ENCODE measurements around the gene RAB33B.
A peak's percentile ranks its signal among the peaks of the same experiment; 100 is the strongest.

RAB33B gene

DNA sequence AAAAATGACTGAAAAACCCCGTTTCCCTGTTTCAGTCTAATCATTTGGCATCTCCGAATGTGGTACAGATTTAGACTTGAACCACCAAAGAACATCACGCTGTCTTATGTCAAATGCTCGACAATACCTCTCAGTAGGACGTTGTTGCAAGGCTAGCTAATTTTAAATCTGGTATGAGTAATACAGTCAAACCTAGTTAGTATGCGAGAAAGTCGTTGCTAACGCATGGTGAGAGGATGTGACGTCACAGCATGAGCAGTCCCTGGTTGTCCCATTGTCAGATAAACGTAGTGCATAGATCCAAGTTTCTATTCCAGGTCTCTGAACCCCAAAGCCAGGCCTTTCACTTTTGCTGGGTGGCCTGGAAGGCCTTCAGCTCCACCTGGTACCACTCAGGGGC lies 57.4 kb downstream of the RAB33B start:
- no peak for DNase-seq

DNA sequence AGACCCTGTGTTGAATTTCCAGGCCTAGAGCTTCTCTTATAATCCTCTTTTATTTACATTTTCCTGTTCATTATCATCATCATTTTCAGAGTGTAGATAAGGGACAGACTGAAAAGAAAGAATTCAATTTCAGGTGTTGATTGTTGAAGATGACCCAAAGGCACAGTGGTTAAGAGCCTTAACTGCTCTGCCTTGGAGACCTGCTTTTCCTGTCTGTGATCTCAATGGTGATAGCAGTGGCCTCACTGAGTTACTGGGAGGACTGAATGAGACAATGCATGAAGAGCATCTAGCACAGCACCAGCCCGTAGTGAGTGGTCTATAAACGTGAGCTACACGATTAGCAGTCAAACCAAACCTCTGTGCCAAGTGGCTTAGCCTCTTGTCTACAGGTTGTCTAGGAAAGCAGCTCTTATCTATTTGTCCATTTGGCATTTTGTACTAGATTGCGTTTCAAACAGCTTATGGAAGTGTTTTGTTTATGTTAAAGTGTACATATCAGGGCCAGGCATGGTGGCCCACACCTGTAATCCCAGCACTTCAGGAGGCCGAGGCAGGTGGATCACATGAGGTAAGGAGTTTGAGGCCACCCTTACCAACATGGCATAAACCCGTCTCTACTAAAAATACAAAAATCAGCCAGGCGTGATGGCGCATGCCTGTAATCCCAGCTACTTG lies 60.6 kb downstream of the RAB33B start:
- no peak for DNase-seq

DNA sequence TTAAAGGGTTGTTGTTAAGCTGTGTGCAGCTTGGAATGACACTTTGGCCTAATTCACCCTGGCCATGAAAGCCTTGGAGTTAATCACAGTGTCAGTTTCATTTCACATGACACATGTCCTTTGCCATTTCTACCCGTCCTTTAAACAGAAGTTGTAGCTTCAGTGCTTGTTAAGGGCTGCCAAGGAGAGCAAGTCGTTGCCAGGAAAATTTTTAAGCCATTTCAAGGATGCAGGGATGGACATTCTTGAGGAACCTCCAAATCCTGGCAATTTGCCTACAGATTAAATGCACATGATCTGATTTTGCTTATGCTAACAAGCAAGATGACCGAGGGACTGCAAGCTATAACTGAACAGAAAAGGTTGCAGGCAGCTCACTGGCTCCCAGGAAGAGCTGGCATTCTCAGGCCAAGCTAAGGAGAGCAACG lies 61.6 kb downstream of the RAB33B start:
- no peak for DNase-seq

DNA sequence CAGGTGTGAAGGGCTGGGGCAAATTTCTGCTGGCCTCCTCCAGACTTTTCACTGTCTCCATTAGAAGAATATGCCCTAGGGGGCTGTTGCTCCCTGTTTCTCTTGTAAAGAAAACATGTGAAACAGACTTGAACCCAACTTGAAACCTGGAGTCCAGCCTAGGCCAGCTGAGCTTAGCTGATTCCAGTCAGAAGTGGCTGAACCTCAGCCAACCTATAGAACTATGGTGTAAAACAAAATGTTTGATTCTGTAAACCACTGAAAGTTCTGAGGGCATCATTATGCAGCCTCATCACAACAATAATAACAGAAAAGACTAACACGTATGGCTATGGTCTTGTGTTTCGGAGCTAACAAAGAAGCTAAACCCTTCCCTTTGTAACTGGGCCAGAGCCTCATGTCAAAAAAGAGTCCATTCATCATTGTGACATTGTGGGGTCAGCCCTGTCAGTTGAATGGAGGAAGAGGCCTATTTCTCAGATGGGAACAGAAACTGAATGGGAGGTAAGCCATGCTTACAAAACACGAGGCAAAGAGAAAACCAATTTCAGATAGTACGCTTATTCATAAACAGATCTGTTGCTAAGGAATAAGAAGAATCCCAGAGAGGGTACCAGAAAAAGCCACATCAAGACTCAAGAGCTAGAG lies 68.0 kb downstream of the RAB33B start:
- DNase-seq: no peak

DNA sequence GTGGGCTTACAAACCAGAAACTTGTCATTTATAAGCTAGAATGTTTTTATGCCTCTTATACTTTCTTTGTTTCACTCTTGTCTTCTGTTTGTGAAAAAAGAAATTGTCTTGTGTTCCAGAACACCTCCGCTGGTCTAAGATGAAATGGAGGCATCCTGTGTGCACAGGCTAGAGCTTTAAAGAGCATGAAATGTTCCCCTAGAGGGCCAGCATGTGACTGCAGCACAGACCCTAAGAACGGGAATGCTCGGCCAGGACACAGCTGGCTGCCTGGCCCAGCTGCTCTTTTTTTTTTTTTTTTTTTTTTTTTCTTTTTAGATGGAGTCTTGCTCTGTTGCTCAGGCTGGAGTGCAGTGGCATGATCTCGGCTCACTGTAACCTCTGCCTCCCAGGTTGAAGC lies 68.5 kb downstream of the RAB33B start:
- DNase-seq: no peak

DNA sequence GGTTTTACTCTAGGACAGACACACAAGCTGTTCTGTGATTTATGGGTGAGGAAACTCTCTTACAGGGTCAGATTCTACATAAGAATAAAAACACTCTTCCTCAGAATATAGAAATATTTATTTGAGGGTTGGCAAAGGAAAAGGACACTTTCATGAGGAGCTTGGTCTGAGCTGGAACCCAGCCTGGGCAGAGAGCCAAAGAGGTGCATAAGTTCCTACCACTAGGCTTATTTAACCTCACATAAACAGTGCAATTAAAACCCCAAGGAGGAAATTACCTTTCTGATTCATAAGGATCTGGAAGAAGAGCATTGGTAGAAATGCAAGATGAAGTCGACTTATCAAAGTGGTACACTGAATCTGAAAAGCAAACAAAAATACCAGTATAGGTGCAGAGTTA lies 69.2 kb downstream of the RAB33B start:
- peak; percentile 45 for DNase-seq

DNA sequence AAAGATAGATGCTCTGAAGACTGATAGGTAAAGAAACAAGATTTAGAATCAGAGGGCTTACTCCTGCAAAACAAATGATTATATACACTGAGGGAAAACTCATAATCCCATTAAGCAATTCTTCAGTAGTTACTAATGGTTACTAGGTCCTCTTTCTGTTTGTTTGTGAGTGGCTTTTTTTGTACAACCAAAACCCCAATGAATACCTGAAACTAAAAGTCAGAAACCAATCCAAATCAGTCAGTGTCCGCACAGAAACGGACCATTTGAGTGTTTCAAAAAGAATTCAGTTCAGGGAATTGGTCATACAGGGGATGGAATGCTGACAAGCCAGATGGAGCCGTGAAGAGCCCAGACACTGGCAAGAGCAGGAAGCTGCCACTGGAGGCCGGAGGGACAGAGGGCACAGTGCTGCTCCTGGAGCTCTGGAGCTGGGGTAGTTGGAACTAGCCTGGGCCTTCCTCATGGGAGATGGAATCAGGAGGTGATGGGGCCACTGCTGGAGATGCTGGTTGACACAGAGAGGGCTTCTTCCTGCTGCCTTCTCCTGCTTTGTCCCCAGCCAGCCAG lies 70.2 kb downstream of the RAB33B start:
- DNase-seq: no peak

DNA sequence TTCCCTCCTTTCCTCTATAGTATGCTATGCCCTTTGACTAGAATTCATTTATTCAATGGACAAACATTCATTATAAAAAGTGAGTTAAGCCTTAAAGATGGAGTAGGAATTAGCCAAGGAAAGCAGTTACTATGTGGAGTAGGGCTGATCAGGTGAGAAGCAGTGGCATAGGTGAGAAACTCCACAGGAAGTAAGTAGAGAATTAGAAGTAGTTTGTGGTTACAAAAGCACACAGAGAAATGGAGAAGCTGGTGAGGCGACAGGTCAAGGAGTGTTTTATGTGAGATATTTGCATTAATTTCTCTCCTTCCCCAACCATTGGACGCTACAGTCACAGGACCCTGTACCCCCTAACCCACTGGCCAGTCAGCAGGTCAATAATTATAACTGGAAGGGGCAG lies 71.5 kb downstream of the RAB33B start:
- no peak for DNase-seq

Measured in NCI-H69 (cell line).